HL-60 (cell line): Measurements from ENCODE around the gene SNTG2.

ENCODE experiments used
- DNase-seq, 2 experiments: peaks; one replicate each; pipeline ENCODE4 v3.0.0-alpha.2; 2010 to 2020; ENCODE audit warnings: low read depth in 1 of 2, low spot score in 1 of 2
- H3K27ac ChIP-seq: fragments of 250-450 bp; sonication (Bioruptor Pico); replicated peaks from 2 replicates; pipeline ENCODE4 v1.5.1; 2020; ENCODE audit warnings: mild to moderate bottlenecking, moderate library complexity
- H3K27me3 ChIP-seq: fragments of 250-450 bp; sonication (Bioruptor Pico); 2 replicates; pipeline ENCODE4 v1.5.1; 2021; ENCODE audit warnings: mild to moderate bottlenecking, moderate library complexity; ENCODE audit not compliant: insufficient read depth, poor library complexity, severe bottlenecking
- H3K4me3 ChIP-seq: replicated peaks from 2 replicates; pipeline ENCODE4 v1.5.1; 2011; ENCODE audit warnings: mild to moderate bottlenecking, control low read depth, low read length; ENCODE audit not compliant: insufficient read depth
- CTCF ChIP-seq: IDR thresholded peaks from one replicate; pipeline ENCODE4 v1.5.1; 2011; ENCODE audit warnings: low read length, control low read depth, inconsistent platforms; ENCODE audit not compliant: insufficient read depth
- GABPA ChIP-seq: IDR thresholded peaks from 2 replicates; pipeline ENCODE4 v1.6.1; 2012; ENCODE audit warnings: low read depth
- POLR2AphosphoS5 ChIP-seq: IDR thresholded peaks from 2 replicates; pipeline ENCODE4 v1.6.1; 2012; ENCODE audit warnings: low read depth
- REST ChIP-seq: IDR thresholded peaks from 2 replicates; pipeline ENCODE4 v1.6.1; 2012; ENCODE audit warnings: low read depth; ENCODE audit not compliant: insufficient replicate concordance
- SPI1 ChIP-seq: IDR thresholded peaks from 2 replicates; pipeline ENCODE4 v1.6.1; 2012; ENCODE audit warnings: low read depth, mild to moderate bottlenecking, borderline replicate concordance

Gene SNTG2

GRCh38 chr2:1305342-1306013 is 354.8 kb downstream of the SNTG2 start:
- H3K27me3 ChIP-seq, result no peaks in the 10 kb centered on the region
- H3K27ac ChIP-seq, result no peak overlapping the region
- no peak overlapping the region for H3K4me3 ChIP-seq
- DNase-seq, result no peak
- TF ChIP-seq POLR2AphosphoS5 (no peak), GABPA (no peak), REST (no peak), CTCF (no peak)

- TF ChIP-seq REST, result no peak
- no peak for TF ChIP-seq POLR2AphosphoS5
- no peak for TF ChIP-seq CTCF
- no peak for TF ChIP-seq GABPA
- TF ChIP-seq SPI1, result no peak
- Histone ChIP-seq H3K27me3 (no peaks in the 10 kb centered on the region), H3K27ac (no peak overlapping the region), H3K4me3 (no peak overlapping the region)
- DNase-seq, result no peak
These were observed 355.5 kb downstream of the SNTG2 start for GRCh38 chr2:1306014-1306686.

- no peaks in the 10 kb centered on the region for H3K27me3 ChIP-seq
- H3K4me3 ChIP-seq, result no peak overlapping the region
- DNase-seq, result no peak
- no peak overlapping the region for H3K27ac ChIP-seq
- TF ChIP-seq SPI1 (no peak), REST (no peak), CTCF (no peak), GABPA (no peak), POLR2AphosphoS5 (no peak)
These were observed 356.3 kb downstream of the SNTG2 start for GRCh38 chr2:1306687-1307516.
